Measurements from ENCODE around the gene NYAP2. TPM values are rescaled to one million over a fixed set of nuclear protein-coding genes. Genes with fewer than 3 reads are reported as not detected.

The NYAP2 gene
- total RNA-seq, 1 donor from 2014 or later: not detected

DNA sequence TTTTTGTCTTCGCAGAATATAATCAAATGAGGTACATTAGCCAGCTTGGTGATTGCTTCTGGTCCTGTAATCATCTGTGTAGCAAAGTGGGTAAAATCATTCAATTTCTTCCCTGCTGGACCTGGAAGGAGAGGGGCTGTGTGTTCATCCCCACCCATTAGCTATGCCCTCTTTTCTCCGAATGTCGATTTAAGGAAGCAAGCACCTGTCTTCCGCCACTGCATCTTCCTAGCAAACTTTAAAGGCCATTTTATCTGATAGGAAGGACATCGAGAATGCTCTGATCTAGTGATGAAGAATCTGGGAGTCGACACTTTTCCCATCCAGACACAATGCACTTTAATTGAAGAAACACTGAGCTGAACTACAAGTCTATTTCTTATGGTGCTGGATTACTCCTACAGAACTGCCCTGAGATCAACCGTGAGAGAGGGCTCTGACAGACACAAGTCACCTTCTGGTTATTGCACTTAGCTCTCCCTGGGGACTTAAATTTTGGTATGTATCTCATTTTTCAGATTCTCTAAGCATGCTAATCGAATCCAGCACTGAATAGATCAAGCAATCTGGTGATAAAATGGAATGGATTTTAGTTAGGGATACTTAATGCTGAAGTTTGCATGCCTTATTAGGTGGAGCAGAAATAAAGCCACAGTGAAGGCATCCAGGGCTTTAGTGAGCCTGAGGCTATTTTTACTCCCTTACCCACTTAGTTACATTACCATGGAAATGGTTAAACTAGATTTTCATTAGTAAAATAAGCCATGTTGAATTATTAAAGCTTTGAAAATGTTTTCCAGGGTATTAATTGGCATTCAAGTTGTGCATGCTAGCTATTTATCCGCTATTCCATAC is 1.3 kb downstream of the NYAP2 start:
- intact Hi-C loops (cut with DNase I): no loop called here
- Histone ChIP-seq H3K4me1 (no peaks in the 10 kb centered on the region), H3K36me3 (no peaks in the 10 kb centered on the region), H3K27ac (no peak overlapping the region), H3K4me3 (no peak overlapping the region), H3K9me3 (no peaks in the 10 kb centered on the region), H3K27me3 (no peaks in the 10 kb centered on the region)
- TF ChIP-seq, protein P1, sequence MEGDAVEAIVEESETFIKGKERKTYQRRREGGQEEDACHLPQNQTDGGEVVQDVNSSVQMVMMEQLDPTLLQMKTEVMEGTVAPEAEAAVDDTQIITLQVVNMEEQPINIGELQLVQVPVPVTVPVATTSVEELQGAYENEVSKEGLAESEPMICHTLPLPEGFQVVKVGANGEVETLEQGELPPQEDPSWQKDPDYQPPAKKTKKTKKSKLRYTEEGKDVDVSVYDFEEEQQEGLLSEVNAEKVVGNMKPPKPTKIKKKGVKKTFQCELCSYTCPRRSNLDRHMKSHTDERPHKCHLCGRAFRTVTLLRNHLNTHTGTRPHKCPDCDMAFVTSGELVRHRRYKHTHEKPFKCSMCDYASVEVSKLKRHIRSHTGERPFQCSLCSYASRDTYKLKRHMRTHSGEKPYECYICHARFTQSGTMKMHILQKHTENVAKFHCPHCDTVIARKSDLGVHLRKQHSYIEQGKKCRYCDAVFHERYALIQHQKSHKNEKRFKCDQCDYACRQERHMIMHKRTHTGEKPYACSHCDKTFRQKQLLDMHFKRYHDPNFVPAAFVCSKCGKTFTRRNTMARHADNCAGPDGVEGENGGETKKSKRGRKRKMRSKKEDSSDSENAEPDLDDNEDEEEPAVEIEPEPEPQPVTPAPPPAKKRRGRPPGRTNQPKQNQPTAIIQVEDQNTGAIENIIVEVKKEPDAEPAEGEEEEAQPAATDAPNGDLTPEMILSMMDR (IDR thresholded peaks at IDR 0.05): no peak
- DNase-seq (ENCODE audit: low spot score in 2 of 2): no peak

DNA sequence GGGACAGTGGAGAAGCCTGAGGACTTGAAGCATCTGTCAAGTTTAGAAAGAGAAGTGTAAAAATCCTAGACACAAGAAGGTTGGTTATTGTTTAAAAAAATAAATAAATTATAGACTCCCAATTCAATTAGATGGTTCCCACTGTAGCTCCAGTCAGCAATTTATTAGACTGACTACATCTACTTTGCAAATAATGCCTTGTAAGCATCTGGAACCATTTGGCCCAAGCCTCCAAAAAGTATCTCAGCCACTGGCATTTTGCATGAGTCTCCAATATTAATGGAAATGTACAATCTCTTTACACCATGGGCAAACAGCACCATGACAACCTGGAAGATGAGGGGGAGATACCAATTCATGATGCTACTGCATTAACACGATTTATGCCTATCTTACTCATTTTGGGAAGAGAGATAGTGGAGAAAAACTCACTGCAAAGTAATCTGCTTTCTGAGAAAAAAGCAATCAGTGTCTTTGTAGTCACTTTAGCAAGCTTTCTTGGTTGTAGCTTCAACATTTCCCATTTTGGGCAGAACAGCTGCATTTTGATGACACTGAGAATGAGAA is 2.8 kb downstream of the NYAP2 start:
- Histone ChIP-seq H3K36me3 (no peaks in the 10 kb centered on the region), H3K27me3 (no peaks in the 10 kb centered on the region), H3K4me3 (no peak overlapping the region), H3K9me3 (no peaks in the 10 kb centered on the region), H3K27ac (no peak overlapping the region), H3K4me1 (no peaks in the 10 kb centered on the region)
- TF ChIP-seq, protein P1 (IDR thresholded peaks at IDR 0.05): no peak
- intact Hi-C loops (cut with DNase I): no loop called here
- no peak for DNase-seq (ENCODE audit: low spot score in 2 of 2)

DNA sequence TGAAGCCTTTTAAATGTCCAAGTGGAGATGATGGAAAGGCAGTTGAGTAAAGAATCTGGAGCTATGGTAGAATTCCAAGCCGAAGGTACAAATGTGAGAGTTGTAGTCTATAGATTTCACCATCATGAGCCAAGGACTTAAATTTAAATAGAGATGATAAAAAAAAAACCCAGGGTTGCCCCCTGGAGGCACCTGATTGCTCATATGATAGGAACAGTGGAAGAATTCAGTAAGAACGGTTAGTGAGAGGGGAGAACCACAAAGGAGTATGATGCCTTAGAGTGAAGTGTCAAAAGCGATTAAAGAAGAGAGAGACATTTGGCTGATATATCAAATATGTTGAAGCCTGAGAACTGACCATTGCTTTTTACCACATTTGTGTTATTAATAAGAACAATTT is 11.9 kb downstream of the NYAP2 start:
- H3K9me3 ChIP-seq: no peaks in the 10 kb centered on the region
- no peaks in the 10 kb centered on the region for H3K4me1 ChIP-seq
- DNase-seq (ENCODE audit: low spot score in 2 of 2): no peak
- H3K27ac ChIP-seq: no peak overlapping the region
- TF ChIP-seq, protein P1 (IDR thresholded peaks at IDR 0.05): no peak
- no peaks in the 10 kb centered on the region for H3K27me3 ChIP-seq
- no peaks in the 10 kb centered on the region for H3K36me3 ChIP-seq
- intact Hi-C loops (cut with DNase I): no loop called here
- no peak overlapping the region for H3K4me3 ChIP-seq

DNA sequence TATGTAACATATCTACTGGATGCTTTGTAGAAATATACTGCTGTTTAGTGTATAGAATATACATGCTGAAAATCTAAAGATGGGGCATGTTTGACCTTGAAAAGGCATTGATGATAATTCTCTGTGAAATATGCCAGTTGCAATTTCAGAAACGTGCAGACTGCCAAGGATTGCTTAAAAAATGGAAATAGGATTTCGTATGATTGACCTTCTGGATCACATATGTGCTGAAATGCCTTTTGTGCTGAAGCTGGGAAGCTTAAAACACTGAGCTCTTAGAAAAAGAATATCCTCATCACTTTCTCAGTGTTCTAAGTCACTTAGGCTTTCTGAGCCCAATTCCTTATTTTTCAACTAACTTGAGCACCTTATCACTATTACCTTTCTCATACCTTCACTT is 14.3 kb downstream of the NYAP2 start:
- no peak overlapping the region for H3K27ac ChIP-seq
- DNase-seq (ENCODE audit: low spot score in 2 of 2): no peak
- H3K36me3 ChIP-seq: no peaks in the 10 kb centered on the region
- intact Hi-C loops (cut with DNase I): no loop called here
- no peak overlapping the region for H3K4me3 ChIP-seq
- TF ChIP-seq, protein P1 (IDR thresholded peaks at IDR 0.05): no peak
- no peaks in the 10 kb centered on the region for H3K4me1 ChIP-seq
- no peaks in the 10 kb centered on the region for H3K9me3 ChIP-seq
- H3K27me3 ChIP-seq: no peaks in the 10 kb centered on the region

DNA sequence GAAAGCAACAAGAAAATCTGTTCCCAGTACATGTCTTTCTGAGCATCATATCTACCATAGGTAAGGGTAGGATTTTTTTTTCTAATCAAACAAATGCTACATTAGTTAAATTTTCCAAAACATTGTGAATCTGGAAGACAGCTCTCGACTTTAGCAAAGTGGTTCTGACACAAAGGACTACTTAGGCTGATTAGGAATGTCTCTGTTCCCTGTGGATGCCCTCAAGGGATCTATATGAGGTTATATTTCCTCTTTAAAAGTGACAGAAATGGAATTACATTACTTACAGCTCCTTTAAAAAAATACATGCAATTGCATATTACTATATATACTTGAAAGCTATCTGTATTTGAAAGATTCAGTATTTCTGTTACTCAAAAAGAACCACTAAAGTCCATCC is 15.4 kb downstream of the NYAP2 start:
- intact Hi-C loops (cut with DNase I): no loop called here
- TF ChIP-seq, protein P1 (IDR thresholded peaks at IDR 0.05): no peak
- Histone ChIP-seq H3K4me1 (no peaks in the 10 kb centered on the region), H3K27me3 (no peaks in the 10 kb centered on the region), H3K27ac (no peak overlapping the region), H3K9me3 (no peaks in the 10 kb centered on the region), H3K4me3 (no peak overlapping the region), H3K36me3 (no peaks in the 10 kb centered on the region)
- no peak for DNase-seq (ENCODE audit: low spot score in 2 of 2)
